ENCODE measurements around the gene NOXA1.
A peak's percentile ranks its signal among the peaks of the same experiment; 100 is the strongest.

NOXA1 gene

DNA sequence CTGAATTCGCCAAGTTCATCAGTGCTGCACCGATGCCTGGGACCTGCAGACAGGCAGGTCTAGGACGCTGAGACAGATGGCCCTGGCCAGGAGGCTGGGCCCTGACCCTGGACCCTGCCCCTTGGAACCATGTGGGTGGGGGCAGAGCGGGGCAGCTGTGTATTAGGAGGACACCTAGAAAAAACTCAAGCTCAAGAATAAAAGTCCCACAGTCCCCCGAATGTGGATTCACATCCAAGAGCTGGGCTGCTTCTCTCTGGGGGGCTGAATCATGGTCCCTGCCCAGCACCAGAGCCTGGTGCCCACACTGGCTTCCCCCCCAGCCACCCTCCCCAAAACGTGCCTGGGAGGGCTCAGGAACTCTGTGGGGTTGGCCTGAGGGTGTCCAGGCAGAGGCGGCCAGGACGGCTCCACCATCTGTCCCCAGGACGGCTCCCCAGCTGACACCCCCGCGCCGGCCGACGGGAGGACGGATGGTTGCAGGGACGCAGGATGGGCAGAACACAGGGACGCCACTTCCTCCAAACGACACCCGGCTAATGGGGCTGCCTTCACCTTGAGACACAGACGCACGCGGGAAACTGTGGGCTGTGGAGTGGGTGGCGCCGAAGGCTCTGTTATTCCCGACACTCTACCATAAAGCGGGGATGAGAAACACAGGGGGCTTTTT is 35.2 kb upstream of the NOXA1 start:
- DNase-seq: no peak

DNA sequence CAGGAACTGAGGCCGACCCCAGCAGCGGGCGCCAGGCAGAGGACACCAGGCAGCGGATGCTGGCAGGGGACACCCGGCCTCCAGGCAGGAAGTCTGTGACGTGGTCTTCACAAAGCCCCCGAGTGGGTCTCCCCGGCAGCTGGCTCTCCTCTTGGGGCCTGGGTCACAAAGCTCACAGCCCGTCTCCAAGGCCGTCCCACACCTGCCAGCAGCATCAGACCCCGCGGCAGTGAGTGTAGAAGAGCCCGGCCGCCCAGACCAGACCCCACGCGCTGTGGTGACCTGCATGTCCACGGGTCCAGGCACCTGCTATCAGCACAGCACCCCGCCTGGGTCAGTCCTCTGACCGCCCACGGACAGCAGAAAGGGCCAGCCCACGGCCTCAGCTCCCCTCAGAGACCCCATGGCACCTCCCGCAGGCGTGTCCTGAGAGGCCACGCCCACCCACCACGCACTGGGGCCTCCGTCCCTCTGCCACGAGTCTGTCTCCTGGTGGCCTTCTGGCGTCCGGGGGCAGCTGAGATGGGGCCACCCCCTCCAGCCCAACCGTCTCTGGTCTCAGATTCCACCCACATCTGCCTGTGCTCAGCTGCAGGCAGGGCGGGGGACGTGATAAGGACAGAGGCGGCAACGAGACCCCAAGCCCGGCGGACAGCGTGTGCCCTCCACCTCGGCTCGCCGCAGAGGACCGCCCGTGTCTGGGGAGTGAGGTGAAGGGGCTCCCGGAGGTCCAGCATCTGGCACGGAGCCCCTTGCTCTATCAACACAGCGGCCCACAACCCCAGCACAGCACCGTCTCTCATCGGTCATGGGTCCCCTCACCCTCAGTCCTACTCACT is 34.4 kb upstream of the NOXA1 start:
- DNase-seq: no peak

DNA sequence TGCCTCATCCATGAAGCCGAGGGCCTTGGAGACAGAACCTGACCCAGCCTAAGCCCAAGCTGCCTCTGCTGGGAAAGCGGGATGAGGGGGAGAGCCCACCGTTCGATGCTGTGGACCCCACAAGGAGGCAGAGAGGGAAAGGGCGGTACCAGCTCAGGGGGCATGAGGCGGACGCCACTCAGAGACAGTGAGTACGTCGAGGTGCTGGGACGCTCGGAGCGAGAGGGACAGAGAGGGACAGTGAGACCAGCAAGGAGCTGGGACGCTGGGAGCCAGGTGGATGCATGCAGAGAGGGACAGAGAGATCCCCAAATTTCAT is 33.8 kb upstream of the NOXA1 start:
- DNase-seq: no peak

DNA sequence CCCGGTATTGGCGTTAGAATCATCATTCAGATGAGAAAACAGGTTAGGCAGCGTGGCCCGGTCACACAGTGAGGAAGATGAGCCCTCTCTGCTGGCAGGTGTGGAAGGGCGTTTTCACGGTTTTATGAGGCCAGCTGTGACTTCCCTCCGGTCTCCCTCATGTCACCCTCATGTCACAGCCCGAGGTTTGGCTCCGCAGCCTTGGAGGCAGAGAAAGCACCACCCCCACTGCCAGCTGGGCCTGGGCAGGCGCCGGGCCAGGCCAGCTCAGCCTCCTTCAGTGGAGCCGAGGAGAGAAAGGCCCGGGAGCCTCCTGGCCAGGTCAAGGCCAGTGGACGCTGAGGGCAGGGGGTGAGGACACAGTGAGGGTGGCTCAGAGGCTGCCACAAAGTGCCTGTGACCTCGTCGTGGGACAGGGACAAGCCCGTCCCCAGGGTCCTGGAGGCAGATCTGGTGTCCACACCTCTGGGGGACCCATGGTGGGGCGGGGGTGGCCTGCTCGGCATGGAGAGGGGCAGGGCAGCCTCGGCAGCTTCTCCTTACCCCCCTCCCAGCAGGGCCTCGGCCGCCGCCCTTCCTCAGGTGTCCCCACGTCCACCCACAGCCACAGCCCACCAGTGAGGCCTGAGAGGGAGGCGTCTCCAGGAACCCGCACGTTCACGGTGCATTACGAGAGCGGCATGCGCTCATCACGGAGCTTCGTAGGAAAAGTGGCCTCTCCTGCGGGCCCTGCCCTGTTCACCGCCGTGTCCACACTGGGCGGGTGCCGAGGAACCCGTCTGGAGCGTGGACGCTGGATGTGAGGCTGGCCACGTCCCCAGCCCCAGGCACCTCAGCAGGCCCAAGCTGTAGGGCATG is 32.4 kb upstream of the NOXA1 start:
- no peak for DNase-seq

DNA sequence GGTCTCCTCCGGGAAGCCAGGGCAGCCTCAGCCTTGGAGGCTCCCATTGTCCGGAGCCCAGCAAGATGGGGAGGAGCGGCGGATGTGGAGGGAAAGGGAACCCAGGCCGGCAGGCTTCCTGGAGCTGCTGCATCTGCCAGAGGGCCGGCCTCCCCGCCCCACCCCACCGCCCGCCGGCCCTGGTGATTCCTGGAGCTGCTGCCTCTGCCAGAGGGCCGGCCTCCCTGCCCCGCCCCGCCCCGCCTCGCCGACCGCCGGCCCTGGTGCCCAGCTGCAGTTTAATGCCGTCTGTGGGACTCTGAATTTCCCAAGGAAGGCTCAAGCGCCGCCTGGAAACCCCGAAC is 31.8 kb upstream of the NOXA1 start:
- DNase-seq: no peak

DNA sequence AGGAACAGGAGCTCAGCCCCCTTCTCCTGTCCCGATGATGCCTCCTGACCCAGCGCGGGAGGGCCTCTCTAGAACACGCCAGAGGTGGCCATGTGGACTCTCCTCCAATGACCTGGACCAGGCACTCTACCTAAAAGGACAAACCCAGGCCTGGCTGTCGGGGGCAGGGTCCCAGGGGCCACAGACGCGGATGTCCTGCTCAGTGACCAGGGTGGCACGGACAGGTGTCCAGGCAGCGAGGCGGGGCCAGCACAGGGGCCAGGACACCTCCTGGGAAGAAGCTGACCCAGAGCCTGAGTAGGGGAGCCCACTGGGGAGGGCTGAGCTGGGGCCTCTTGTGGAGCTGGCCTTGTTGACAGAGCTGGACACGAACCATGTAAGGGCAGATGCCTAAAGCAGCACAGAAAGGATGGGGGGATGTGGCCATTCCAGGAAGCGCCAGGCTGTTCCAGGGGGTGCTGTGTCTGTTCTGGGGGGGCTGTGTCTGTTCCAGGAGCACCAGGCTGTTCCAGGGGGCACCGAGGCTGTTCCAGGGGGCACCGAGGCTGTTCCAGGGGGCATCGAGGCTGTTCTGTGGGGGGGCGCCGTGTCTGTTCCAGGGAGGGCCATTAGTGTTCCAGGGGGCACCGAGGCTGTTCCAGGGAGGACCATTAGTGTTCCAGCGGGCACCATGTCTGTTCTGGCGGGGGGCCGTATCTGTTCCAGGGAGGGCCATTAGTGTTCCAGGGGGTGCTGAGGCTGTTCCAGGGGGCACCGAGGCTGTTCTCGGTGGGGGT is 30.8 kb upstream of the NOXA1 start:
- no peak for DNase-seq

DNA sequence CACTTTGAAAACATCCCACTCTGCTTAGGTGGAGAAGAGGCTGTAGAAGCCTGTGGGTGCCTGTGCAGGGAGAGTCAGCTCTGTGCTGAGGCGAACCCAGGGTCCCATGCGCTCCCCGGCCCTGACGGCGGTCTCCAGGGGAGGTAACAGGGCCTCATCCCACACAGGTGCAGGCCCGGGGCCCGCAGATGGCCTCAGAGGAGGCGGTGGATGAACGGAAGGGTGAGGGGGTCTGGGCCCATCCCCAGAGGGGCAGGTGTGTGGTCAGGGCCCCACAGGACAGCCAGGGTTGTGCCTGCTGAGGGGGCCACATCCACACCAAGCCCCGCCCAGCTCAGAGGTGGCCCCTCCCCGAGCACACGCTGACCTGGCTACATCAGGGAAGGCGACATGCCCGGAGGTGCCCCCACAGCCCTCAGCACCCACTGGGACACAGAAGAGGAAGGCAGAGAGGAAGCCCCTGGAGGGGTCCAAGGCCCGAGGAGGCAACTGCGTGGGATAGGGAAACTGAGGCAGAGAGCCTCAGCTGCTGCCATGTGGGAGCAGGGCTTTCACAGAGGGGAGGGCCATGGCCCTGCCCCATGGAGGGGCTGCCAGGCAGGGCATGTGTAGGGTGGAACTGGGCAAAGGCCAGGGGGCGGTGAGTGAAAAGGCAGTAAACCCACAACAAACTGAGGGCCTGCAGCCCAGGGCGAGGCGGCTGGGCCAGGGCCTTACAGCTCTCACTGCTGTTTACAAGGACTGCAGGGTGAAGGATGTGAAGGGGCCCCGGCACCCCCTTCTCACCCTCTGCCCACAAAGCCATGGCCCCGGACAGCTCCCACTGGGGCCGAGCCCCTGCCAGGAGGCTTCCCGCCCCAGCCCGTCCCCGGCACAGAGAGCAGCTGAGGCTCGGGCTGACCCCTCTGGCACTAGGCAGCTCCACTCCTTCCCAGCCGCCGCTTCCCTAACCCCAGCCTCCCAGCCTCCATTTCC is 29.7 kb upstream of the NOXA1 start:
- no peak for DNase-seq

DNA sequence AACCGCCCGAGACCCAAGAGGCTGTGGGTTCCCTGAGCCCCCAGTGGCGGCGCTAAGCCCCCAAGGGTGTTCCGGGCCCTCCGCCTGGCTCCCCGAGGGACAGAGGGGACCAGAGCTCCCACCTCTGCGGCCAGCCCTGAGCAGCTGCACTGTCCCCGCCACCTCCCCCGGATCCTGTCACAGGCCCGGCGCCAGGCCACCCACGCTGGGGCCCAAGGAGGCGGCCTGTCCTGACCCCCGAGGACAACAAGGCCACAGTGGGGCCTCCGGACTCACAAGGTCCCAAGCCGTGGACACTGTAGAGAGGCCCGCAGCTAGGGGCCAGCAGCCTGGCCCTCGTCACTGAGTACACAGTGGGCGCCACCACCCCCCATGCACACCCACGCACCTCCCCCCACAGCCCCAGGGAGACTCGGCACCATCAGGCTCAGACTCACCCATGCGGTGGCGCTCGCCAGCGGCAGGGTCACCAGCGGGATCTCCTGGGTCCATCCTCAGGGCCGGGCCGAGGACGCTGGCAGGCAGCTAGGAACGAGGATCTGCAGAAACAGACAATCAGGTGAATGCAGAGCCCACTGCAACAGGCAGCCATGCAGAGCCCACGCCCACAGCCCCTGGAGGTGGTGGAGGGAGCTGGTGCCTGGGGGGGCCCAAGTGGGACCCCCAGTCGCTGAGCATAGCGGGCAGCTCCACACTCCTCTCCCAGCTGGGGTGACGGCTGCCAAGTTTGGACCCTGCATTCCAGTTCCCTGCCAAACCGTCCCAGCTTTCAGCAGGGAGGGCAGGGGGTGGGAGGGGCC is 28.1 kb upstream of the NOXA1 start:
- no peak for DNase-seq

DNA sequence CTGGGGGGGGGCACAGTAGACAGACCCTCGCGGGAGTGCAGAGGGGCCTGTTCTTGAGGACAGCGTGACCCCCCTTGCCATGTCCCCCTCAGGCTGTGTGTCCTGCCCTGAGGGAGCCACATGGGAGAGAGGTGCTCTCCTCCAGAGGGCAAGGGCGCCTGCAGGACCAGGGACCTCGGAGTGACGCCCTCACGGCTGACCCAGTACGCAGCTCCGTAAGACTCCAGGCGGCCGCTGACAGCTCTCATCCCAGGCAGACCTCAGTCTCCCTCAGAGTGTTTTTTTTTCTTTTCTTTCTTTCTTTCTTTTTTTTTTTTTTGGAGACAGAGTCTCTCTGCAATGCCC is 27.6 kb upstream of the NOXA1 start:
- DNase-seq: no peak

DNA sequence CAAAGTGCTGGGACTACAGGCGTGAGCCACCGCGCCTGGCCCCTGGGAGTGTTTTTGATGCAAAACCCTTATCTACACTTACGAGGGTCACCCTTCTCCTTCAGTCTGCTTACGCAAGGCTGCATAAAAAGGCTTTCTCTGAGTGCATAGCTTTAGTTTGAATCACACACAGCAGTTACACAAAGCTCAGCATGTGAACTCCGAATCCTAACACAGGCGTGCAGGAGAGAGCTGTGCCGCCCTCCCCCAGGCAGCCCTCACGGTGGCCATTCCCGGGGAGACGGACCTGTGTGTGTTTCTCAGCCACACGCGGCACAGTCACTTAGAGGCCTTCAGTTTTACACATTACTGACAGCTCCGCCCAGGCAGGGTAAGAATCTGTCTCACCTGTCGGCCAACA is 27.0 kb upstream of the NOXA1 start:
- no peak for DNase-seq

DNA sequence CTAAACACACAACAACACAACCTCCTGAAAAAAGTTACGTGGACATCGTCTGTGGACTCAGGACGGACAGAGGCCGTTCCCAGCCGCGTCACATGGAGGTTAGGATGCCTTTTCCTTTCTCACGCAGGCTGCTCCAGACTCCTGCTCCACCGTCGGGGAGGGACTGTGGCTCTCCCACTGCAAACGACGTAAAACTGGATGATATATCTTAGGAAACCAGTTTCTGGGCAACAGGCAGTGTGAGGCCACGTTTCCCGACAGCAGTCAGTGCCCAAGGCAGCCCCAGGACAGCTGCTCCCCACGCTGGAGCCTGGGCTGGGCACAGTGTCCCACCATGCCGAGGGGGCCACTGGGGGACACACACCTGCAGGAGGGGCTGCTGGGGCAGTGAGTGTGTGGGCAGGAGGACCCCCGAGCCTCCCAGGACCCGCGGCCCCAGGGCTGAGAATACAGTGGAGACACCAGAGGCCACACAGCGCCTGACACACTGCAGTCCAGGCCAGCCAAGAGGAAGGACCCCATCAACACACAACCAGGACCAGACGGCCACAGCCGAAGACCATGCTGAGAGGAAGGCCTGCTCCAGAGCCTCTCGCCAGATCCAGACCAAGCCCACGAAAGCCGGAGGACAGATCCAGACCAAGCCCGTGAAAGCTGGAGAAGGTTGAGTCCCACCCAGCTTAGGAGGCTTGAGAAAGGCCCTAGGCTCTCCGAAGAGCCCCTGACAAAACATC is 26.4 kb upstream of the NOXA1 start:
- DNase-seq: no peak

DNA sequence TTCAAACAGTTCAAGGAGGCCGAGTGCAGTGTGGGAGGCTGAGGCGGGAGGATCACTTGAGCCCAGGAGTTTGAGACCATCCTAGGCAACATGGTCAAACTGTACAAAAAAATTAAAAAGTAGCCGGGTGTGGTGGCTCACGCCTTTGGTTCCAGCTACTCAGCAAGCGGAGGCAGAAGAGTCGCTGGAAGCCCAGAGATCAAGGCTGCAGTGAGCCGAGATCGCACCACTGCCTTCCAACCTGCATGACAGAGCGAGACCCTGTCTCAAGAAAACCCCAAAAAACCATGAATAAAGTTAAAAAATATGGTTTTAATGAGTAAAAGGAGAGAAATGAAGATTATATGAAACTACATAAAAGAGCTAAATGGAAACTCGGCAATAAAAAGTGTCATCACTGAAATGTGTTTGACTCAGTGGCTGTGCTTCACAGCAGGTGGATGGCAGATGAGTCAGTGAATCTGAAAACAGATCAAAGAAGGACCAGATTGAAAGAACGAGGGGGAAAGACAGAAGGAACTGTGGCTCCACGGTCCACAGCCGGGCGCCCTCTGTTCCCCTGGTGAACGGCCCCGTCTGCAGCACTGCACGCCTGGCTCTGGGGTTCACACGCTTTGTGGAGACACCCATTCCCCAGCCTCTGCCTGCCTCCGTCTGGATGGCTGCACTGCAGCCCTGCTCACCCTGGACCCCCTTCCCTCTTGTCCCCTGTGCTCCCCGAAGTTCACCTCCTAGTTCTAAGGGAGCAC is 25.3 kb upstream of the NOXA1 start:
- peak; percentile 50 for DNase-seq

DNA sequence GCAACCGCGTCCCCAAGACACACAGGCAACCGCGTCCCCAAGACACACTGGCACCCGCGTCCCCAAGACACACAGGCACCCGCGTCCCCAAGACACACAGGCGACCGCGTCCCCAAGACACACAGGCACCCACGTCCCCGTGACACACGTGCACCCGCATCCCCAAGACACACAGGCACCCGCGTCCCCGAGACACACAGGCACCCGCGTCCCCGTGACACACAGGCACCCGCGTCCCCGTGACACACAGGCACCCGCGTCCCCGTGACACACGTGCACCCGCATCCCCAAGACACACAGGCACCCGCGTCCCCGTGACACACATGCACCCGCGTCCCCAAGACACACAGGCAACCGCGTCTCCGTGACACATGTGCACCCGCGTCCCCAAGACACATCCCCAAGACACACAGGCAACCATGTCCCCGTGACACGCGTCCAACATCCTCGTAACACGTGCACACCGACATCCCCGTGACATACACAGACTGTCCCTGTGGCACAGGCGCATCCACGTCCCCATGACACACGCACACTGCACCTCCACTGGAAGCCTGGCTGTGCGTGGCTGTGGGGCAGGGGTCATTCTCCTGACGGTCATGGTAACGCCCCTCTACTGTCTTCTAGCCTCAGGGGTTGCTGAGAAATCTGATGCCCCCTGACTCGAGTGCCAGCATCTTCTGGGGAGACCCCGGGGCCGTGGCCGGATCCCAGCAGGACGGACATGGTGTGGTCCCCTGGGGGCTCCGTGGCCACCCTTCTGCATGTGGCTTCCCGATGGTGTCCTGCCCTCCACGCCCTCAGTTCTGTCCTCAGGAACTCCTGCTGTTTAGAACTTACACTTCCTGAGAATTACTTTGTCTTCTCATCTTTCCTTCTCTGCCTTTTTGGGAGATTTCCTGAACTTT is 24.4 kb upstream of the NOXA1 start:
- DNase-seq: no peak

DNA sequence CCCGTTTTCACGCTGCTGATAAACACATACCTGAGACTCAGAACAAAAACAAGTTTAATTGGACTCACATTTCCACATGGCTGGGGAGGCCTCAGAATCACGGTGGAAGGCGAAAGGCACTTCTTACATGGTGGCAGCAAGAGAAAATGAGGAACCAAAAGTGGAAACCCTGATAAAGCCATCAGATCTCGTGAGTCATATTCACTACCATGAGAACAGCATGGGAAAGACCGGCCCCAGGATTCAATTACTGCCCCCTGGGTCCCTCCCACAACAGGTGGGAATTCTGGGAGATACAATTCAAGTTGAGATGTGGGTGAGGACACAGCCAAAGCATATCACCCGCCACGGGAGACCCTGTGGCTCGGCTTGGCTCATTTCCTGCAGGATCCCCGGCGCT is 20.4 kb upstream of the NOXA1 start:
- no peak for DNase-seq

DNA sequence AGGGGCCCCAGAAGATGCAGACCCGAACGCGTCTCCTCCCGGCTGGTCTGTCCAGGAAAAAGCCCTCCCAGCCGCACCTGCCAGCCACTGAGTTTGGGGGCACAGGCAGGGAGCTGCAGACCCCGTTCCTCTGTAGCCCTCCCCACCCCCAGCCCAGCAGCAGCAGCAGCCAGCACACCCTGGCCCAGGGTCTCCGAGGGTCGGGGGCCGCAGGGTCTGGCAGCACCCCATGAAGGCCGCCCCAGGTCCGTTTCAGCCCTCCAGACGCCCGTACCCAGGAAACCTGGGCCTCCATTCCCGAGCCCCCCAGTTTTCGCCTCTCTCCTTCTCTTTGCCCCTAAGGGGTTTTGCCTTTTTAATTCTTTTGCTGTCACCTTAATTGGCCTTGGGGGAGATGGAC is 19.9 kb upstream of the NOXA1 start:
- no peak for DNase-seq

DNA sequence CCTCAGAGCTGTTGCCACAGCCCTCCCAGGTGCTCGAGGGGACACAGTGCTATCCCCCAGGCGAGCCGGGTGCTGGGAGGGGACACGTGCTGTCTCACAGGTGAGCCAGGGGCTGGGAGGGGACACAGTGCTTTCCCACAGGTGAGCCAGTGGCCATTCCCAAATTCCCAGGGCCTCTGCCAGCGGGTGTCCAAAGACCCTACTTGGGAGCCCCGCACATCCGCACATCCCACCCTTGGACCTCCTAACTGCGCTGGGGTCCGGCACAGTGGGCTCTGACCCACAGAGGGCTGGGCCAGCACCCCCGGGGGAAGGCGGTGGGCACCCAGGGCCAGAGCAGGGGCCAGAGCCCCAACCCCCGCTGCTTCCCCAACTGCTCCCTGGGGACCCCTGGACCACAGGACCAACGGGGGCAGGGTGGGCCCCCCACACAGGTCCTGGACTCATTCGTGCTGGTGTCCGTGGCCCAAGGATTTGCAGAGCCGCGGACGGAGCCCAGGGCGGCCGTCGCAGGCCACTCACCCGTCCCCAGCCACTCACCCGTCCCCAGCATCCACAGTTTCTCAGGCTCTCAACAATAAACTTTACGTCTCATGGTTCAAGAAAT is 18.1 kb upstream of the NOXA1 start:
- no peak for DNase-seq

DNA sequence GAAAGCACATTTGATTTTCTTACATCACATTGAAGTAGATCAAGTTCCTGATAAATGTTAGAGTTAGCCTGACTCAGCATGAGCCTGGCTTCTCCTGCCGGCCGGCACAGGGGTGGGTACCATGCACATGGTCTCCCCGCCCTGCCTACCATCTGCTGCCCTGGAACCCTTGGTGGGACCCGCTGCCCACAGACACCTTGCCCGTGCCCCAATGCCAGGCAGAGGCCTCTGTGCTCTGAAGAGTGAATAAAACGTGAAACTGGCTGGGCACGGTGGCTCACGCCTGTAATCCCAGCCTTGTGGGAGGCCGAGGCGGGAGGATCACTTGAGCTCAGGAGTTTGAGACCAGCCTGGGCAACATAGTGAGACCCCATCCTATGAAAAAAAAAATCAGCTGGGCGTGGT is 17.5 kb upstream of the NOXA1 start:
- DNase-seq: no peak

DNA sequence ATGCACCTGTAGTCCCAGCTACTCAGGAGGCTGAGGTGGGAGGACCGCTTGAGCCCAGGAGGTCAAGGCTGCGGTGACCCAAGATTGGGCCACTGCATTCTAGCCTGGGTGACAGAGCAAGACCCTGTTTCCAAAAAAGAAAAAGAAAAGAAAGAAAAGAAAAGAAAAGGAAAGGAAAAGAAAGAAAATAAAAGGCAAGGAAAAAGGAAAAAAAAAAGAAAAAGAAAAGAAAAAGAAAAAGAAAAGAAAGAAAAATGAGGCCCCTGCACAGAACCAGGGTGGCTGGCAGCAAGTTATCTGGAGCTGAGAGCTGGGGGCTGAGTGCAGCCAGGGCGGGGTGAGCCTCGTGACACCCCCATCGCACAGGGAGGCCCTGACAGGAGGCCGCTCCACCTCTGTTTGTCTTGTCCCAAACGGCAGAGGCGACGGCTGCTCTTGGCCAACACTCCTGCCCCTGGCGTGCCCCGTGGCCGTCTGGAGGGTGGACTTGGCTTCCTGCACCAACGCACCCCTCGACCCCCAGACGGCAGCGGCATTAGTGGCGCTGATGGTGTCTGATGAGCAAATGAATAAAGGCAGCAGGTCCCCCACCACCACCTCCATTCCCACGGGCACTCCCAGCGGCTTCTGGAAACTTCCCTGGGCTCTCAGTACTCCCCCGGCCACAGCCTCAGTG is 17.0 kb upstream of the NOXA1 start:
- no peak for DNase-seq
